NCI-H2196 (cell line): ENCODE measurements around the gene RNF41.
"Not testable (repeated sequence)": the region's sequence is repeated elsewhere in the genome, so short reads cannot be mapped to it uniquely, and the experiment has no call there.

ENCODE experiments used
- DNase-seq: peaks from one replicate; lab custom pipeline; 2025; ENCODE audit not compliant: unreplicated experiment; lab: John Stamatoyannopoulos, UW

The RNF41 gene

DNA sequence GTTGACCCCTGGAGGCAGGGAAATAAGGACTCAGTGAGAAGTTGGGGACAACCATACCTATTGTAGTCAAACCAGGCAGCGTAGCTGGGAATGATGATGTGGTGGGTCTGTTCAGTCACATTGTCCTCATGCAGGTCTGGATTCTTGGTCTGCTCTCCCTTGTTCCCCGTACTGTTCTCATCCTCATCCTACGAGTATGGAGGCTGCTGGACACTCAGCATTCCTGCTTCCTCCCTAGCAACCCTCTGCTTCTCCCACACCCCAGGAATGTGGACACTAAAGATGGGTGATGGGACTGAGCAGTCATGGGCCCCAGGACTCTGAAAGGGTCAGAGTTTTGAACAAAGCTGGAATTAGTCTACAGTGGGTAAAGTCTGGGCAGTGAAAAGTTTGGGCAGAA is 43.4 kb downstream of the RNF41 start:
- no peak for DNase-seq

DNA sequence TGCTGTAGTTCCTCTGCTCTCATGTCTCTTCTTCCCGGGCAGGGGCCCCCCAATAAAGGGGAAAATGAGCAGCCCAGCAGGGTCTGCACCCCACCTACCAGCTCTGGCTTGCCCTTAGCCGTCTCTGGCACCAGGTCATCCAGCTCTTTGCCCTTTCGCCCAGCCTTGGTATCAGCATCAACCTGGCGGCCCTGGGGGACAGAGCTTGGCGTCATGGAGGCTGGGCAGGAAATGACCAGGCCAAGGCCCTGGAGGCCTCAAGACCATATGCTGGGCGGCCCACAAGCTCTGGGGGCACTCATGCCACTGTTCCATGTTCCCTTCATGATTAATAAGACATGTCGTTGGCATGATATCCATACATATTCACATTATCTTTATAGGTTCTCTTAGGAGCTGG is 48.9 kb downstream of the RNF41 start:
- no peak for DNase-seq

DNA sequence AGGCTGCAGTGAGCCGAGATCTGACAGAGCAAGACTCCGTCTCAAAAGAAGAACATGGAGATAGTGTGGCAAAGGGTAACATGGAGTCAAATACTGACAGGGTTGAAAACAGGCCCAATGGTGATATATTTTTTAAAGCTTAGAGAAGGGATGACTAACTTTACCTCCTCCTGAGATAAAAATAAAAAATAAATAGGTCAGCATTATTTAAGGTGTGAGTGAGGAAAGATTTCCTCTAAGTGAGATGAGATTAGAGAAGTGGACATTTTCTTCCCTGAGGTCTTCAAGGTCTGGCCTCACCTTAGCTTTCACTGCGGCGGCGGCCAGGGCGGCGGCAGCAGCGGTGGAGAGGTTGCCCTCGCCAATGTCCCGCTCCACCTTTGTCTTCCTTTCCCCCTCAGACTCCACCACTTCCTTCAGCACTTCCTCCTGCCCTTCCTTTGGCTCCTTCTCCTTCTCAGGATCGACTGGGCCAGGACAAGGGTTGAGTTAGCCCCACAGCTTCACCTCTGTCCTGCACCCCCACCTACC is 52.4 kb downstream of the RNF41 start:
- no peak for DNase-seq

DNA sequence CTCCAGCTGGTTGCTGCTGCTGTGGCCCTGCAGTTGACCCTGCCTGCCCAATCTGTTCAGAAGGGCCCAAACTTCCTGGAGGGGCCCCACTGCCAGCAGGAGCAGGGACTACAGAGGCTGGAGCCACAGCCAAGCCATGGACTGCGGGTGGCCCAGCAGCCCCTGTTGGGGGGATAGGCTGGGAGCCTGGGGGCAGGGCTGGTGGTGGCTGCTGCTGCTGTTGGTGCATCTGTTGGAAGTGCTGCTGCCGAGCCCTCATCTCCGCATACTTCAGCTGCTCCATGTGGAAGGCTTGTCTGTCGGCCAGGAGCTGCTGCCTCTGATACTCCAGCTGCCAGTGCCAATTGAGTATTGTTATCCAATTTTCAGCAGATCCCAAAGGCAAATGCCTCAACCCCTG is 56.4 kb downstream of the RNF41 start:
- DNase-seq = no peak

DNA sequence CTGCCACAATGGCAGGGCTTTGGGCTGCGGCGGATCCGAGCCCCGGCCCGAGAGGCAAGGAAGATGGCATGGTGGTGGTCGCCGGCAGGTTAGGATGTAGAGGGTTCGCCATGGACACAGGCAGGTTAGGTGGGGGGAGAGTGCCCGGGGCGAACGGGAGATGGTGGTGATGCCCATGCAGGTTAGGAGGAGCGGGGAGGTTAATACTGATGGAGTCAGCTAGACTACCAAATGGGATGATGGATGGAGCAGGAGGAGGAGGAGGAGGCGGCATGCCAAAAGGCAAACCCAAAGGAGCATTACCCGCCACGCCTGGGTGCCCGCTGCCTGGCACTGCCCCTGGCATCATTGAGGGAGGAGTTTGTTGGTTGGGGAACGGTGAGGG is 57.4 kb downstream of the RNF41 start:
- DNase-seq = no peak

DNA sequence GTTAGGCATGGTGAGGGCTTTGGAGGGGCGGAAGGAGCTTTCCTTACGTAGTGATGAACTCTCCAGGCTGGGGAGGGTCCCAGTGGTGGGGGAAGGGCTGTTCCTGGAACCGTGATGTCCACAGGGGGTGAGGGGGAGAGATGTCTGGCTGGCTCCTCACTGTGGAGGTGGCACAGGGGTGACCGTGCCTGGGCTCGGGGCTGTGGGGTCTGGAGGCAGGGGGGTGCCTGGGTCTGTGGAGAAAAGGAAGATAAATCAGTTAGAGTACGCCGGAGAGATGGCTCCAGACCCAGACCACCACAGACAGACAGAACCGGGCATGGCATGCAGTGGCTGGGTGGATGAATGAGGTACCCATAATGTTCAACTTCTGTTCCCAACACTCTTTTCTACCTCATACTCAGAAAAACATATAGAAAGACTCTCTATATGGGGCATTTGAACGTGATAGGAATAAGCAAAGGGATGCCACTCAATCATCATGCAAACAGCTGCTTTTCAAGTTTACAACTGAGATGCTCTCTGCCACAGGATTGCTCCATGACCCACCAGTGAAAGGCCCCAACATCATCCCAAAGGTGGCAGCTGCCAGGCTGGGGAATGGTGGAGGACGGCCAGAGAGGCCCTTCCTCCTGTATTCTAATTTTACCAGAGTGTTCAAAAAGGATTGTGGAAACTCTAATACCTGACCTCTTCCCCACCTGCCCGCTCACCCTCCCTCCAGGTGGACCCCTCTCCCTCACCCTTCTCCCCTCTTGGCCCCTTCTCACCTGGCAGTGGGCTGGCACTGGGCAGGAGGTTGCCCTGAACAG is 58.0 kb downstream of the RNF41 start:
- no peak for DNase-seq

DNA sequence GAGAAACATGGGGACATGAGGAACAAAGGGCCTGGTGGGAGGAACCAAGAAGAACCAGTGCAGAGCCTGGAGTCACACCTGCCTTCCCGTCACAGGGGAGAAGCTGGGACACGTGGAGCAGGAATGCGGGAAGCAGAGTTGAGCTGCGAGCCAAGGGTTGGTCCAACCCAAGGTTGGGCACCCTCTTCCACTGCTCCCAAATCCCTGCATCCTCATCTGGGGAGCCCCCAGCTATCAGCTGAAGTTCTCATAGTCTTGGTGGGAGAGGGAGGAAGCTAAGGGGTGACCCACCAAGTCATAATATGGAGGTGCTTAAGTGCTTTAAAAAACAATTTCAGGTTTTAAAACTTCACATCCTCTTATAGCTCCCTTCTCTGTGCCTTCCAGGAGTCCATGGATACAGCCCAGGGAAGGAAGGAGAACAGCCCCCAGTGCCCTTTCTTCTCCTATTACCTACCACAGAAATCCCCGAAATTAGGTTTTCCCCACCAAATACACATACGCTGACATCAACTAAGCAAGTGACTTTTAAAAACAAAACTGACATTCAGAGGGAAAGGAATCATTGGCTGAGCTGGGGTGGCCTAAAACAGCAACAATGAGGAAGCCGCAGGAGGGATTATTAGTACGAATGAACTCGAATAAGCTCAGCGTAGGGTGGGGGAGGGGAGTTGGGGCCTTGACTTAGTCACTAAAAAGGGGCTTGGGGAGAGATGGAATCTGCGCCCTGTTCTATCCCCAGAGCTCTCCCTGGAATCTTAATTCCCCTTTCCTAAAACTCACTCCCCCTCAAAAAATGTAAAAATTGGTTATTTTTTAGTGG is 59.0 kb downstream of the RNF41 start:
- no peak for DNase-seq

DNA sequence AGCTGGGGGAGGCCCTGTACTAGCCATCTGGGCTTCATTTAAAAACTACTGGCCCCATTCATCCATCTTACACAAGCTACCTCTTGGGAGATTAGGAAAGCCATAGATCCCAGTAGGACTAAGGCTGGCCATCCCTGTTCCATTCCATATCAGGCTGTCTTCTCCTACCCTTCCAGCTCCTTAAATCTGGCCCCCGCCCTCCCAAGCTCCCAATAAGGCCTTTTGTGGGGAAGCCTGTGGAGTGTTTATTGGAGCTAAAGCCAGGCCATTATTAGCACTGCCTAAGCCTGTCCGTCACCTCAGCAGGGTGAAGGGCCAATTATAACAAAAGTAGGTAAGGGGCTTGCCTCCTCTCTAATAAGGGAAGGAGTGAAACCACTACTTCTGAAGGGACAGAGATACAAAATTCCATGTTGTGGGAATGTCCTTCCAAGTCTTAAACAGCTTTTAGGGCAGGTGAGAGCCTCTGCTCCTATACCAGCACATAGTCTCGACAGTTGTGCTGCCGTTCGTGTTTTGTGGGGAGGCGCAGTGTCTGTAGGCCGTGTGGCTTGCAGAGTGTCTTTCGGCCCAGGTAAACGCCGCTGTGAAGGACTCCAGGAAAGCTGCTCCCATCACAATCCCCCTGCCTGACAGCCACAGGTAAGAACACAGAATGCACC is 59.9 kb downstream of the RNF41 start:
- no peak for DNase-seq

DNA sequence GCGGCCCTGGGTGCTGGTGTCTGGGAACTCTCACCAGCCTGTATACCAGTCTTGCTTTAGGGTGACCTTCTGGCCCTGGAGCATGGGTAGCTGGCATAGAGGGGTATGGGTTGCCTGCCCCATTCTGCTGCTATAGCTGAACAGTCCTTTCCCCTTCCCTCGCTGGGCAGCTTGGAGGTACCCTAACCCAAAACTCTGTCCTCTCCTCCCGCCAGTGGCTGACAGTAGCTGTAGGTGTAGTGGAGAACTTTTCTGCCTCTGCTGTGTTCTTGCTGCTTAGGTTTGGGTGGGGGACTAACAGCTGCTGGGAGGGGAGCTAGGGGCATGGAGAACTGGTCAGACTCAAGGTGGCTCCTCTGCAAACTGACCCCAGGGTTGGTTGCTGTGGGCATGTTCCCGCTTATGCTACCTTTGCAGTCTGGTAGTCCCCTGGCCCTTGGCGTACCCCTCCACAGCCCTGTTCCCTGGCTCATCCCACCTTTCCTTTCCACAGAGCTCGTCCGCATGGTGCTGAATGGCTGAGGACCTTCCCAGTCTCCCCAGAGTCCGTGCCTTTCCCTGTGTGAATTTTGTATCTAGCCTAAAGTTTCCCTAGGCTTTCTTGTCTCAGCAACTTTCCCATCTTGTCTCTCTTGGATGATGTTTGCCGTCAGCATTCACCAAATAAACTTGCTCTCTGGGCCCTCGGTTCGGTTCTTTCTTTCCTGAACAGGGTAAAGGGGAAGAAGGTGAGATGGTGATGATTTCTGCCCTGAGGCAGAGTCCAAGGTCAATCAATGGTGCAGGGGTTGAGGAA is 60.6 kb downstream of the RNF41 start:
- no peak for DNase-seq

DNA sequence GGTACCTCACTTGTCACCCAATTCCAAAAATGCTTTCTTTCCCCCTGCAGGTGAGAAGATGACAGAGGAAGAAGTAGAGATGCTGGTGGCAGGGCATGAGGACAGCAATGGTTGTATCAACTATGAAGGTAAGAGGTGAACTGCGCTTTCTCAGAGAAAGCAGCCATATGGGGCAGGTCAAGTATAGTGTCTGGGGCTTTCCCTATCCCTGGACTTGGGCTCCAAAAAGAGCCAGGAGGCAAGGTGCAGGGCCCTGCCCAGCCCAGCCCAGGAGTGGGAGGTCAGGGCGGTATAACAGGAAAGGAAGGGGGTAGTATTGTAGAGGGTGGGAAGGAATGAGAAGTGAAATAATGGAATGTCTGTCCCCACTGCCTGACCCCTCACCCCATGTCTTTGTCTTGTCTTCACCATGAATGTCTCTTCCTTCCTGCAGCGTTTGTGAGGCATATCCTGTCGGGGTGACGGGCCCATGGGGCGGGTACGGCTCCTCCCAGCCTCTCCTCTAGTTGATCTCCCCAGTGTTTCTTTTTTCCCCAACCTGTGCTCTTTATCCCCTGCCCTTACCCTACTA is 61.4 kb downstream of the RNF41 start:
- DNase-seq = no peak

DNA sequence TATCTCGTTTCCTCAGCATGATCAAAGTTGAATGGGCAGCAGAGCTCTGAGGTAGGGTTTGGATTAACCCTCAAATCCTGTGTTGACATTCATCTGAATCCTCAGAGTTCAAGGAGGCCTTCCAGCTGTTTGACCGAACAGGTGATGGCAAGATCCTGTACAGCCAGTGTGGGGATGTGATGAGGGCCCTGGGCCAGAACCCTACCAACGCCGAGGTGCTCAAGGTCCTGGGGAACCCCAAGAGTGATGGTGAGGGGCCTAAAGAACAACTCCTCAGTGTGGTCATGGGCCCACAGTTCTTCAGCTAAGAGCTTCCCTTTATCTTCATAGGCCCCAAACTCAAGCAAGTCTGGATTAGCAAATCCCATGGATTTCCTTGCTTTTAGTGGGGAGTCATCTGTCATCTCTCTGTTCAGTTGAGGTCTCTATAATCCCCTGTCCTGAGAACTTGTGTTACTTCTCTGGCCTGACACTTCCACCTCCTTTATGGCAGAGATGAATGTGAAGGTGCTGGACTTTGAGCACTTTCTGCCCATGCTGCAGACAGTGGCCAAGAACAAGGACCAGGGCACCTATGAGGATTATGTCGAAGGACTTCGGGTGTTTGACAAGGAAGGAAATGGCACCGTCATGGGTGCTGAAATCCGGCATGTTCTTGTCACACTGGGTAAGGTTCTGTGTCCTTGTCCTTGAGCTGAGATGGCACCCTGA is 62.1 kb downstream of the RNF41 start:
- DNase-seq = no peak

DNA sequence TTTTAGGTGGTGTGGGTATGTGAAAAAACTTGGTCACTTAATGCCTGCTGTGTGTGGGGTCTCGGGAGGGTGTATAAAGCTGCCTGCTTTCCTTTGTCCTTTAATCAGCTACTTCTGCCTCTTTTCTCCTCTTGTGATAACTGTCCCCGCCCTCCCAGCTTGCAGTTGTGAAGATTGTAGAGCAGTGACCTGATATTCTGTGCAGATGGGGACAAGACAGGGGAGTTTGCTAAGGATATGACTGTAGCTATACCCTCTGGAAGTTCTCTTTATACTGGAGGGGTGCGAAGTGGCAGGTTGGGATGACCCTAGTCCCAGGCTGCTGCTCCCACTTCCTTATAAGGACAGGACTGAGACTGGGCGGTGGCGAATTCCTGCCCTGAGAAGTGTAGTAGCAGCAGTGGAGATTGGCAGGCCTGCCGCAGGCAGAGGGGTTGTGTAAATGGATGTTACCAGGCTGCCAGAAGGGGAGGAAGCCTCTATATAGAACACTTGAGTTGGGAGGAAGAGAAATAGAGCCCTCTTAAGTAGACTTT is 62.7 kb downstream of the RNF41 start:
- DNase-seq = peak; percentile 42

DNA sequence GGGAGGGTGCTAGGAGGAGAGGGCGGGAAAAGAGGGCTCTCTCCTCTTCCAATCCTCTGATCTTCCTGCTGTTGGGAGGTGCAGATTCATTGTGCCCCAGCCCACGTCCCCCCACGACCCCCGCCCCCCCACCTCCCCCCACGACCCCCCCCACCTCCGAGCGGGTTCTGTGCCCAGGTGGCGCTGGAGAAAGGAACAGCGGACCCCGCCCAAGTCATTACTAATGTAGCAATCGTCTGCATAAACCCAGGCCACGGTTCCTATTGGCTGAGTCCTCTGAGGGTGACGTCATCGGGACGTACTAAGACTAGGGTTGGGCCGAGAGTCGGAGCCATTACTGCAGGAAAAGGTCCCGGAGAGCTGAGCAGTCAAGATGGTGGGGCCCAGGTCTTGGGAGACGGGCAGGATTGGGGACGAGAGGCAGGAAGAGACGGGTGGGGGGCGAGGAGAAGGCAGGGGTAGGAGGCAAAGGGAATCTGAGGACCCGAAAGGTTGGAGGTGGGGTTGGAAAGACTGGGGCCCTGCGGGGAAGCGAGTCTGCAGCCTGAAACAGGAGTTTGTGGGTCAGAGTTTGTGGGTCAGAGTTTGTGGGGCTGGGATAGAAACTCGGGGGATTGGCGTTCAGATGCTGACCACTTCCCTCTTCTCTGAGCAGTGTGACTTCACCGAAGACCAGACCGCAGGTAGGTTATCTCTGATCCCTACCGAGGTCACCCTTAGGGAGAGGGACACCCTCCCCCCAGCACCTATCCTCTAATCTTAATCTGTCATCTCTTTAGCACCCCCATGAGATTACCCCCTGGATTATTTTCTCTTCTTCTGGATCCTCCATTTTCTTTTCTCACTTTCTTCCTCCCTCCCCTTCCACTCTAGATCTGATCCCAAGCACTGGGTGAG is 63.4 kb downstream of the RNF41 start, which contains the start of gene MYL6:
Gene MYL6, plus strand, starts transcription at position 331 of the 897 bp plus-strand sequence. Its CDS starts 43 bp downstream, at position 374.
- peak; percentile 97 for DNase-seq

DNA sequence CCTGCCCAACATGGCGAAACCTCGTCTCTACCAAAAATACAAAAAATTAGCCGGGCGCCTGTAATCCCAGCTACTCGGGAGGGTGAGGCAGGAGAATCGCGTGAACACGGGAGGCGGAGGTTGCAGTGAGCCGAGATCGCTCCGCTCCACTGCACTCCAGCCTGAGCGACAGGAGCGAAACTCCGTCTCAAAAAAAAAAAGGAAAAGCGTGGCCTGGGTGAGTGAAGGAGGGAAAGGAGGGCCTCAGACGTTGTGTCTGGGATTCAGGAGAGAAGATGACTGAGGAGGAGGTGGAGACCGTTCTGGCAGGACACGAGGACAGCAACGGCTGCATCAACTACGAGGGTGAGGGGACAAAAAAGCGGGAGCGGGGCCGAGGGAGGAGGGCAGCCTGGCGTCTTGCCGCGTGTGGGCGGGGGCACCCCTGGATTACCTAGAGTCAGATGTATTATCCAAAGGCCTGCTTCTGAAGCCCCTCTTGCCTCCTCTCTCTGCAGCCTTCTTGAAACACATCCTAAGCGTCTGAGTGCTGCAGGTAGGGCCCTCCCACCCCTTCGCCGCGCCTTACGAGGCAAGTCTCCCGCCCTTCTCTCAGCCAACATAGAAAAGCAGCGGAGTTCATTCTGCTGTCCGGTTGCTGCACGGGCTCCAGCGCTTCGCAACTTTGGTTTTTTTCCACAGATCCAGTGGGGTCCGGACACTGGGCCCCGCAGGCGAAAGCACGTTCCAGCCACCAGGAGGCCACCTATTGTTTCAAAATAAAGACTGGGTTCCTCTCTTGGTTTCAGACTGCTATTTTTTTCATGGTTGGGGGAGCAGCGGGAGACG is 64.3 kb downstream of the RNF41 start:
- peak; percentile 90 for DNase-seq

DNA sequence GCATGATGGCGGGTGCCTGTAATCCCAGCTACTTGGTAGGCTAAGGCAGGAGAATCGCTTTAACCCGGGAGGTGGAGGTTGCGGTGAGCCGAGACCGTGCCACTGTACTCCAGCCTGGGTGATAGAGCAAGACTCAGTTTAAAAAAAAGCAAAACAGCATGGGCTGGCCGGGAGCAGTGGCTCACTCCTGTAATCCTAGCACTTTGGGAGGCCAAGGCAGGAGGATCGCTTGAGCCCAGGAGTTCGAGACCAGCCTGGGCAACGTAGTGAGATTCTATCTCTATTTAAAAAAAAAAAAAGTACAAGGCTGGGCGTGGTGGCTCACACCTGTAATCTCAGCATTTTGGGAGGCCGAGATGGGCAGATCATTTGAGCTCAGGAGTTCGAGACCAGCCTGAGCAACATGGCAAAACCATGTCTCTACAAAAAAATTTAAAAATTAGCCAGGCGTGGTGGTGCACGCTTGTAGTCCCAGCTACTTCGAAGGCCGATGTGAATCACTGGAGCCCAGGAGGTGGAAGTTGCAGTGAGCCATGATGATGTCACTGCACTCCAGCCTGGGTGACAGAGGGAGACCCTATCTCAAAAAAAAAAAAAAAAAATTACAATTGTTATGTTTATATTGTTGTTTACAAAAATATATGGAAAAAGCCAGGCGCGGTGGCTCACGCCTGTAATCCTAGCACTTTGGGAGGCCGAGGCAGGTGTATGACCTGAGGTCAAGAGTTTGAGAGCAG is 65.1 kb downstream of the RNF41 start:
- not testable (repeated sequence) for DNase-seq

DNA sequence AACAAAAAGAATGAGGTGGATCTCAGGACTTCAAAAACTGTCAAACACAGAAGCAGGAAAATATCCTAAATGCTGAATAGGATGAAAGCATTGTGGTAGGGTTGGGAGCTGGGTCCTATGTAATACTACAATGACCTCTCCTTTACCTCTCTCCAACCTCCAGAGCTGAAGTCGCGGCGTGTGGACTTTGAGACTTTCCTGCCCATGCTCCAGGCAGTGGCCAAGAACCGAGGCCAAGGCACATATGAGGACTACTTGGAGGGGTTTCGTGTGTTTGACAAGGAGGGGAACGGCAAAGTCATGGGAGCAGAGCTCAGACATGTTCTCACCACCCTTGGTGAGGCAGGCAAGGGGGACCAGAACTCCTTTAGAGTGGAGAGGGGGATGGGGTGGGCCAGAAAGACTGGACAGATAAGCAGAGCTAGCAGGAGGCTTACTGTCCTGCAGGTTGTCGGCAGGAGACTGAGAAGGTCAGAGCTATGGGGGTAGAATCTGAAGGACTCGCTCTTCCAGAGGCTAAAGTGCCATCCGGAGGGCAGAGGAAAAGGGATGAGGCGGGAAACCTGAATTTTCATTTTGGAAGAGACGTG is 66.4 kb downstream of the RNF41 start:
- no peak for DNase-seq
